LNCaP clone FGC (cell line): ENCODE results near the gene PDCL3.

Experiments used
- DNase-seq: peaks from one replicate; pipeline ENCODE4 v3.0.0-alpha.2; 2011; ENCODE audit warnings: low read depth
- H3K4me3 ChIP-seq: 2 replicates; pipeline ENCODE4 v1.5.1; 2011; ENCODE audit warnings: mild to moderate bottlenecking, low read depth, low read length, control low read depth
- CTCF ChIP-seq: IDR thresholded peaks from 2 replicates; pipeline ENCODE4 v1.5.1; 2012; ENCODE audit warnings: mild to moderate bottlenecking; ENCODE audit not compliant: control insufficient read depth, insufficient read depth; ENCODE audit errors: extremely low read depth

The PDCL3 gene

GRCh38 chr2:100562613-100563406 lies at the start of gene PDCL3:
Gene PDCL3, plus strand, starts transcription at chr2:100562993. Its CDS starts 75 bp downstream, at chr2:100563068.
- H3K4me3 ChIP-seq: peak within 1 kb of the TSS; percentile 94
- DNase-seq: peak; percentile 99
- no peak for TF ChIP-seq CTCF

- no peak overlapping the region for H3K4me3 ChIP-seq
- DNase-seq: no peak
- no peak for TF ChIP-seq CTCF
Measured at GRCh38 chr2:100513650-100514049, 49.1 kb upstream of the PDCL3 start.

GRCh38 chr2:100517556-100517955 lies 45.2 kb upstream of the PDCL3 start:
- no peak for TF ChIP-seq CTCF
- H3K4me3 ChIP-seq: no peak overlapping the region
- no peak for DNase-seq

- no peak overlapping the region for H3K4me3 ChIP-seq
- TF ChIP-seq CTCF: no peak
- DNase-seq: no peak
Measured at GRCh38 chr2:100518801-100519200, 44.0 kb upstream of the PDCL3 start.

DNA sequence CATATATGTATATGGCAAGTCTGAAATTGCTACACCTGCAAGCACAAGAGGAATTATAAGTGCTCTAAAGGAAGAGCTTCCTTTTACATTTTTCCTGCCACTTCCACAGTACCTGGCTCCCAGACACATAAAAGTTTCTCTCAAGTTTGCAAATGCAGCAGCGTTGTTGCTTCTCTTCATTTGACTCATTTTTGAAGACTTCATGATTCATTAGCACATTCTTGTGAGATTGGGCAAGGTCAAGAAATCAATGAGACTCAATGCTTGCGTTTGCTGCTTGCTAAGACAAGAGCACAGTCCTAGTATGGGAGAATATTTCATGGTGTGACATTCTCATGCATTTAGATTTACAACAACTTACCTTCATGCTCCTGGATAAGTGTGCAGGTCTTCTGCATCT lies 42.6 kb upstream of the PDCL3 start:
- no peak for TF ChIP-seq CTCF
- H3K4me3 ChIP-seq: no peak overlapping the region
- no peak for DNase-seq

GRCh38 chr2:100522430-100522829 lies 40.4 kb upstream of the PDCL3 start:
- TF ChIP-seq CTCF: no peak
- DNase-seq: no peak
- H3K4me3 ChIP-seq: no peak overlapping the region

DNA sequence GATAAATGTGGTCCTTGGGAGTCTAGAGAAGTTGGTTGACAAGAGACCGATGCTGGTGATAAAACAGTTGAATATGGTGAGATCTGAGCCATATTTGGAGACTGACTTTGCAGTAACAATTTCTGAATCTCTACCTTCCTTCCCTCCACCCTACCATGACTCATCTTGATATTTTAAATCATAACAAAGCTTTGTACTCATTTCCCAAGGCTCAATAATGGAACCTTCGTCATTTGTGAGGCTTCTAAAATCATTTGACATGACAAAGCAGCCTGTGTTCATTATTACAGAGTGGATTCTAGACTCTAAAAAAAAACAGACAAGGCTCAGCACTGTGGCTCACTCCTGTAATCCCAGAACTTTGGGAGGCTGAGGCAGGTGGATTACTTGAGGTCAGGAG lies 38.5 kb upstream of the PDCL3 start:
- no peak for TF ChIP-seq CTCF
- H3K4me3 ChIP-seq: no peak overlapping the region
- no peak for DNase-seq
